Pancreas (tissue), 10 donors: Measurements from ENCODE around the gene TMED10. TPM values are rescaled to one million over a fixed set of nuclear protein-coding genes. Genes with fewer than 3 reads are reported as not detected.

Experiments used
- ATAC-seq, 4 donors: fragments of 200-7000 bp; cut with Tn5 transposase; one replicate each; pipeline versions ENCODE4 v1.8.0 to v1.9.1; 2020; ENCODE audit warnings: mild to moderate bottlenecking in 4 of 4, moderate library complexity in 4 of 4
- DNase-seq, 6 donors: peaks; one replicate each; pipeline ENCODE4 v3.0.0-alpha.2; 2020
- FAIRE-seq: peaks from 2 replicates; lab custom pipeline; 2012; peaks lifted over from hg19 to GRCh38; lab: Jason Lieb, UNC
- H3K27ac ChIP-seq, 4 donors: fragments of 200-600 bp; sonication (generic); 1 replicate in 3 of 4; 2 replicates in 1 of 4; pipeline versions ENCODE4 v1.5.0 to v1.8.0; 2020
- H3K27me3 ChIP-seq, 4 donors: fragments of 200-600 bp; one replicate each; pipeline ENCODE4 v1.8.0; 2021
- H3K36me3 ChIP-seq, 3 donors: fragments of 200-600 bp; sonication (generic) in 1 of 3; one replicate each; pipeline versions ENCODE4 v1.5.0 to v1.8.0; 2020 to 2021
- H3K4me1 ChIP-seq, 3 donors: fragments of 200-600 bp; one replicate each; pipeline ENCODE4 v1.8.0; 2021
- H3K4me3 ChIP-seq, 4 donors: fragments of 200-600 bp; sonication (generic) in 2 of 4; one replicate each; pipeline versions ENCODE4 v1.5.0 to v1.8.0; 2020 to 2021
- H3K9me3 ChIP-seq, 4 donors: fragments of 200-600 bp; one replicate each; pipeline ENCODE4 v1.8.0; 2021
- CTCF ChIP-seq, 4 donors: fragments of 200-600 bp; sonication (generic) in 3 of 4; IDR thresholded peaks; one replicate each; pipeline versions ENCODE4 v1.5.0 to v1.8.0; 2021; ENCODE audit warnings: antibody characterized with exemption in 4 of 4
- WGBS, 2 donors: extraction: QIAGEN DNeasy Blood & Tissue Kit; methylation state at CpG; one replicate each; pipeline ENCODE4 v1.1.7; 2013; 5-methylcytosine and 5-hydroxymethylcytosine counted together
- intact Hi-C, 3 donors: fragments of 100-400 bp; cut with DNase I; formaldehyde crosslinking; loops; one replicate each; pipeline versions ENCODE4 v1.11.1 to v1.14.2; 2022
- polyA plus RNA-seq, 2 donors: library from polyadenylated mRNA; stranded (reverse); fragments of 200-250 nt; gene quantifications; one replicate each; pipeline ENCODE4 v1.2.3, GENCODE V29; 2013
- total RNA-seq, 6 donors: library from RNA; stranded (reverse); fragmentation: NEBNext Ultra II Directional in 4 of 6; extraction: Animal tissue kit (Norgen Biotek cat#: 25700) in 4 of 6; gene quantifications; one replicate each; pipeline versions ENCODE4 v1.2.1 to v1.2.4, GENCODE V29; 2021 to 2023
- donor health status: healthy with polysubstance abuse.
- donor health status: DM: no; HTN: no; CAD: no; lungs with moderate emphysema.
- donor health status: DM: no; HTN: no; CAD: no.
- donor health status: control.
- donor health status: control.
- donor health status: Bipolar disorder and iron deficiency.
- donor health status: DM: yes; HTN: yes; CAD: no.
- donor health status: DM: no; HTN: no; CAD: no.
- donor health status: DM: no; HTN: no; CAD: no.
- donor health status: DM: yes; HTN: yes; CAD: no.

The TMED10 gene
- total and polyA plus RNA-seq, 8 donors = 56.0 to 377 (median 310) TPM

- intact Hi-C loops = loop anchor here in 1 of 3 donors (10.0 kb wide), 1 partner anchor 356 kb away; no protein-coding TSS in a partner anchor
- 55 to 64% methylated on average over 1 of the region's 1 CpG for WGBS, 2 donors
- no peak for TF ChIP-seq CTCF (IDR thresholded peaks at IDR 0.05)
- peak overlapping the region in 3 of 4 donors; percentile 2 to 68 (median 49) for H3K27ac ChIP-seq
- no peak overlapping the region for H3K4me3 ChIP-seq
- H3K27me3 ChIP-seq = no peaks in the 10 kb centered on the region
- peaks cover 0 to 24% (median 9%) of the 10 kb centered on the region in 3 donors for H3K36me3 ChIP-seq
- H3K9me3 ChIP-seq = no peaks in the 10 kb centered on the region
- FAIRE-seq (peak; percentile 80), DNase-seq (no peak), ATAC-seq (peak in 3 of 4 donors; percentile 5 to 57 (median 51))
- H3K4me1 ChIP-seq = peaks cover 11 to 36% (median 25%) of the 10 kb centered on the region in 3 donors
These were observed 37.9 kb downstream of the TMED10 start for GRCh38 chr14:75138492-75138891.

- peaks cover 0 to 24% (median 13%) of the 10 kb centered on the region in 3 donors for H3K4me1 ChIP-seq
- peaks cover 0 to 28% (median 9%) of the 10 kb centered on the region in 3 donors for H3K36me3 ChIP-seq
- FAIRE-seq = no peak
- H3K4me3 ChIP-seq = no peak overlapping the region
- no peak overlapping the region for H3K27ac ChIP-seq
- no peak for DNase-seq
- intact Hi-C loops = loop anchor here (5.0 to 10.0 kb wide), 3 partner anchors 163 to 360 kb away; no protein-coding TSS in a partner anchor
- TF ChIP-seq CTCF (IDR thresholded peaks at IDR 0.05) = no peak
- no peaks in the 10 kb centered on the region for H3K27me3 ChIP-seq
- WGBS, 2 donors = 24 to 28% methylated on average over 6 of the region's 6 CpGs
- H3K9me3 ChIP-seq = no peaks in the 10 kb centered on the region
- no peak for ATAC-seq
These were observed 41.8 kb downstream of the TMED10 start for GRCh38 chr14:75134644-75135043.

GRCh38 chr14:75133597-75133996, 42.8 kb downstream of the TMED10 start:
- H3K27ac ChIP-seq = no peak overlapping the region
- intact Hi-C loops = loop anchor here (5.0 to 10.0 kb wide), 3 partner anchors 164 to 361 kb away; no protein-coding TSS in a partner anchor
- H3K4me1 ChIP-seq = peaks cover 0 to 13% (median 5%) of the 10 kb centered on the region in 3 donors
- FAIRE-seq (peak; percentile 5), ATAC-seq (no peak), DNase-seq (no peak)
- no peaks in the 10 kb centered on the region for H3K27me3 ChIP-seq
- WGBS, 2 donors = 48 to 65% methylated on average over 2 of the region's 2 CpGs
- no peaks in the 10 kb centered on the region for H3K9me3 ChIP-seq
- no peak for TF ChIP-seq CTCF (IDR thresholded peaks at IDR 0.05)
- H3K4me3 ChIP-seq = no peak overlapping the region
- H3K36me3 ChIP-seq = peaks cover 0 to 28% (median 9%) of the 10 kb centered on the region in 3 donors

GRCh38 chr14:75132382-75133086, 43.9 kb downstream of the TMED10 start:
- H3K4me1 ChIP-seq = peaks cover 6 to 14% (median 7%) of the 10 kb centered on the region in 3 donors
- 26 to 28% methylated on average over 4 of the region's 4 CpGs for WGBS, 2 donors
- H3K4me3 ChIP-seq = no peak overlapping the region
- no peaks in the 10 kb centered on the region for H3K9me3 ChIP-seq
- peak; percentile 94 for FAIRE-seq
- no peaks in the 10 kb centered on the region for H3K27me3 ChIP-seq
- no peak overlapping the region for H3K27ac ChIP-seq
- TF ChIP-seq CTCF (IDR thresholded peaks at IDR 0.05) = peak; percentile 39 to 61 (median 49)
- ATAC-seq = peak; percentile 63 to 89 (median 86)
- peak in 3 of 6 donors; percentile 29 to 68 (median 37) for DNase-seq
- intact Hi-C loops = loop anchor here (5.0 to 10.0 kb wide), 3 partner anchors 165 to 362 kb away; no protein-coding TSS in a partner anchor
- peaks cover 0 to 28% (median 9%) of the 10 kb centered on the region in 3 donors for H3K36me3 ChIP-seq
